SHP77 treated with DMSO at 0.1 percent for 48 hours (cell line): ENCODE data around the gene METTL18.

Experiments used
- DNase-seq: peaks from one replicate; lab custom pipeline; 2025; lab: John Stamatoyannopoulos, UW

METTL18 gene

GRCh38 chr1:169785267-169785666 is 9.4 kb downstream of the METTL18 start:
- DNase-seq, result no peak

DNA sequence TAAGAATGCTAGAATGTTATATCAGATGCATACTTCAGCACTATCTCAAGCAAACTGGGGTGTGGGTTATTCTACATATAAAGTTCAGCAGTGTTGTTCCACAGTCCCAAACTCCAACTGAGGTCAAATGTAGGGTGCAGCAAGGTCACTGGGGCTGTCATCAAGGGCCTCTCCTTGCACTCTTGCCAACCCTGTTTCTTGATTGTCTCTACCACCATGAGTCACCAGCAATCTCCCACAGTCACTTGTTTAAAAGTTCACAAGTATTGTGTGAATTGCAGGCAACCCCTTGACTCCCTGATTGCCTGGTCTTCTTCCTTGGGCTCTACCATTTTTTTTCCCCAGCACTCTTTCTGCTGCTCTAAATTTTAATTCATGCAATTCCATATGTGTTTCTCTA is 10.6 kb downstream of the METTL18 start:
- no peak for DNase-seq

DNA sequence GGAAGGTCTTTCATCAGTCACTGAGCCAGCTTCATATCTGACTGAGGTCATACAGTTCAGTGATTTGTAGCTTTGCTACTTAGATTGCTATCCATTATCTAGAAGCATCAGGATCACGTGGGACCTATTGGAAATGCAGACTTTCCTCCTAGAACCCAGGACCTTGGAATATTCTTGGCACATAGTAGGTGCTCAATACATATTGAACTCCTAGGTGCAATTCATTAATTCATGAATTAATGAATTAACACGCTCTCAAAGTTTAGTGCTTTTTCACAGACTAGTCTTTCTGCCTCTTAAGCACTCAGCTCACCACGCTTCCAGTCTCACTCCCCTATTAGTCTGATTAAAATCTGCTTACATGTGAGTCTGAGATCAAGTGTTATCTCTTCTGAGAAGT is 12.1 kb downstream of the METTL18 start:
- DNase-seq, result no peak

- no peak for DNase-seq
Observed at GRCh38 chr1:169779970-169780369, 14.7 kb downstream of the METTL18 start.

DNA sequence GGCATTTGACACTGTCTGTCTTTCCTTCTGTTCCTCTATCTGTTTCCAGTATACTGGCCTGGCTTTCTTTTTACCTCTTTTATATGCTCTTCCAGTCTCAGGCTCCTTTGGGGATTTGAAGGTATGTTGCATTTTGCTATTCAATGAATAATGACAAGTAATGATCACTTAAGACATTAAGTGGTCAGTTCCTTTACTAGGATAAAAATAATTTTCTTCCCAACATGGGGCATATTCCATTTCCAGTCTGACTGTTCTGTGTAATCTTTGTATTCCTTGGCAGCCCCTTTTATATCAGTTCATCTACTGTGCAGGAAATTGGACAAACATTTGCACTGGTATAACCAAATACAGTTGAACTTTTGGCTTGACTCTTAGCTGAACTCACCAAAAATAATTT is 15.6 kb downstream of the METTL18 start:
- DNase-seq, result no peak

- no peak for DNase-seq
Observed at GRCh38 chr1:169776440-169776839, 18.3 kb downstream of the METTL18 start.

GRCh38 chr1:169768161-169768560 is 26.5 kb downstream of the METTL18 start:
- no peak for DNase-seq

DNA sequence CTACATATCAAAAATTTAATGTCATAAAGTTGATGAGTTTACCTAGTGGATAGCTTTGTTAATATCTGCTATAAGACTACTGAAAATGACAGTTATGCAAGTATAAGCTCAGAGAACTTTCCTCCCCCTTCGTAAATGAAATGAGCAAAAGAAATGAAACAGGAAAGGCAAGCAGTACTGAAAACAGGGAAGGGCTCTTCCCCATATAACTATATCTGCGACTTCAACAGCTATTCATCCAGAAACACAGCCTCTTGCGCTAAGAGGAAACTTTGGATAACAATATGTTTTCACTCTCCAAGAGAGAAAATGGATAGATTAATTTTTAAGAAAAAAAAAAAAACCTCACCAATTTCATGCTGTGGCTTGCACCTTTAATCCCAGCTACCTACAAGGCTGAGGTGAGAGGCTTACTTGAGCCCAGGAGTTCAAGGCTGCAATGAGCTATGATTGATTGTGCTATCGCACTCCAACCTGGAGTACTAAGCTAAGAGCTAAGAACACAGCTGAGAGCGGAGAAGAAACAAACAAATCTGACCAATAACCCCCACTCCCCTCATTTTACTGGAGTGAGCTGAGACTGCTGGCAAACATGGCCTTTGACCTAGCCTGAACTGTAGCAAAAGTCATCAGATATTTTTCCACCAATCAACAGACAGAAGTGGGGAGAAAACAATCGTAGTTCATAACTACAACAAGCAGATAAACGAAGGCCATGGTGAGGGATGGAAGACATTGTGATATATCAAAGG is 29.0 kb downstream of the METTL18 start:
- DNase-seq, result no peak

DNA sequence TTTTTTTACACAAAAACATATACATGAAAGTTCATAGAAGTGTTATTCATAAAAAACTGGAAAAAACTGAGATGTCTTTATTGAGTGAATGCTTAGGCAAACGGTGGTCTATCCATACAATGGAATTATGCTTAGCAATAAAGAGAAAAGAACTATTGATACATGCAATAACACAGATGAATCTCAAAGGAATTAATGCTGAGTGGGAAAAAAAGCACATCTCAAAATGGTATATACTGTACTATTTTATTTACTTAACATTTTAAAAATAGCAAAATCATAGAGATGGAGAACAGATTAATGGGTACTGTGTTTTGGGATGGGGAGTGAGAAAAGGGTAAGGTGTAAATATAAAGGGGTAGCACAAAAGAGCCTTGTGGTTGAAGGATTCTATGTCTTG is 29.8 kb downstream of the METTL18 start:
- DNase-seq, result no peak

DNA sequence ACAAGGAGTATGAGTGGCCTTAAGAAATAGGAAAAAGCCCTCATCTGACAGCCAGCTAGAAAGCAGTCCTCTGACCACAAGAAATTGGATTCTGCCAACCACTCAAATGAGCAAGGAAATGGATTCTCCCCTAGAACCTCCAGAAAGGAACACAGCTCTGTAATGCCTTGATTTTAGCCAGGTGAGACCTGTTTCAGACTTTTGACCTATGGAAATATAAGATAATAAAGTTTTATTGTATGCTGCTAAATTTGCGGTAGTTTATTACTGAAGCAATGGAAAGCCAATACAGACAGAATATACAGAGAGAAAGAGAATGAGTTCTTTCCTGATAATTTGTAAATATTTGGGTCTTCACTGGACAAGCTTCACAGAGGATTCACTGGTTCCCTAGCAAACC is 32.0 kb downstream of the METTL18 start:
- DNase-seq, result no peak

DNA sequence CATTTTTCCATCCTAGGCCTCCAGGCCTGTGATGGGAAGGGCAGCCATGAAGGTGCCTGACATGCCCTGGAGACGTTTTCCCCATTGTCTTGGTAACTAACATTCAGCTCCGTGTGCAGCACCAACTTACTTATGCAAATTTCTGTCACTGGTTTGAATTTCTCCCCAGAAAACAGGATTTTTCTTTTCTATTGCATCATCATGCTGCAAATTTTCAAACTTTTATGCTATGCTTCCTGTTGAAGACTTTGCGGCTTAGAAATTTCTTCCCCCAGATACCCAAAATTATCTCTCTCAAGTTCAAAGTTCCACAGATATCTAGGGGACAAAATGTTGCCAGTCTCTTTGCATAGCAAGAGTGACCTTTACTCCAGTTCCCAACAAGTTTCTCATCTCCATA is 35.7 kb downstream of the METTL18 start:
- no peak for DNase-seq

DNA sequence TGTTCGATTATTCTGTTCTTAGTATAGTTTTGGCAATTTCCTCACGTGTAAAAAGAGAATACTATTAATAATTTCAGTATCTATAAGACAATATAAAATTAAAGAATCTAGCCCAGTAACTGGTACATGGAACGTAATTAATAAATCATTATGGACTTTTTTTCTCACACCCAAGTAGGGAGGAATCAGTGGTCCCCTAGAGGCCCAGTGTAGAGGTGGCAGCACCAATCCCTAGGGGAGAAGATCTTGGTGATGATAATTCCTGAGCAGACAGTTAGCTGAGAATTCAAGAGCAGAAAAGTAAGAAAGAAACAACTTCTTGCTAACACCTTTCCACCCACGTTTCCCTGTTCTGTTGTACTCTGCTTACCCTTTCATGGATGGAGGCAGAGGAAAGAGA is 41.2 kb downstream of the METTL18 start:
- no peak for DNase-seq

DNA sequence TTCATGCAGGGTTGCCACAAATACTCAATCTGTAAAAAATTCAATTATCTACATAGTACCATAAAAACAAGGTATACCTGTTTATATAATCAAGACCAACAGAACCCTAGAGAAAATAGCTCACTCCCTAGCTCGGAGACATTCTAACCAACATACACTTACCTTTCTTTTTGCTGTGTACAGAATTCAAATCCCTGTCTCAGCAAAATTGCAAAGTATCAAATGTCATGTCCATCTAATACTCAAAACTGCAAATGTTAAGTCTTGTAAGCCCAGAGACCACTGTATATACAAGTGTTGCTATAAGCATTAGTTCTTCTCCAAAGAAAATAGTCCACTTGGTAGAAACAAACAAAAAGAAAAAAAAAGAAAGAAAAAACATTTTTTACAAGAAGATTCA is 44.7 kb downstream of the METTL18 start:
- no peak for DNase-seq

DNA sequence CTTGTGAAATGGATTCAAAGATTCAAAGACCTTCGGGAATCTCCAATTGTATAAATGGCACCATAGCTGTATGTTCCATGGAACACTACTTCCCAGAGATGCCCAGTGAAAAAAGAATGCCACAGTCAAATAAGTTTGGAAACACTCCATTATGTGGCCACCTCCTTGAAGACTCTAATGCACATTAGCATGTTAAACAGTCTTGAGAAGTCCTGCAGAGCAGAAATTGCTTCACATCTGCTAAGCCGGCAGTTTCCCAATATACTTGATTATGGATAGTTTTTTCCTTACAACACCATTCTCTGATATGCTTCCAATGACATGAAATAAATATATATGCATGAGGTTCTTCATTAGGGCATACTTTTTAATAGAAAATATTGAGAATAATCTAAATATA is 48.2 kb downstream of the METTL18 start:
- DNase-seq, result no peak

GRCh38 chr1:169745015-169745861 is 49.5 kb downstream of the METTL18 start:
- DNase-seq, result no peak
